ENCODE measurements around the gene WDR48.
A peak's percentile ranks its signal among the peaks of the same experiment; 100 is the strongest.

The WDR48 gene

GRCh38 chr3:39064646-39065045 lies 12.8 kb downstream of the WDR48 start:
- peak; percentile 30 for DNase-seq (ENCODE audit: low spot score)

GRCh38 chr3:39065197-39065596 lies 13.4 kb downstream of the WDR48 start:
- DNase-seq (ENCODE audit: low spot score) = peak; percentile 68

- no peak for DNase-seq (ENCODE audit: low spot score)
These were observed 15.5 kb downstream of the WDR48 start for GRCh38 chr3:39067286-39067685.

GRCh38 chr3:39068556-39068955 lies 16.7 kb downstream of the WDR48 start:
- DNase-seq (ENCODE audit: low spot score) = no peak

- DNase-seq (ENCODE audit: low spot score) = no peak
These were observed 24.1 kb downstream of the WDR48 start for GRCh38 chr3:39075910-39076309.

GRCh38 chr3:39079530-39079929 lies 27.7 kb downstream of the WDR48 start:
- DNase-seq (ENCODE audit: low spot score) = no peak

GRCh38 chr3:39080026-39080425 lies 28.2 kb downstream of the WDR48 start:
- no peak for DNase-seq (ENCODE audit: low spot score)

- DNase-seq (ENCODE audit: low spot score) = no peak
These were observed 31.0 kb downstream of the WDR48 start for GRCh38 chr3:39082666-39083313.

- no peak for DNase-seq (ENCODE audit: low spot score)
These were observed 34.3 kb downstream of the WDR48 start for GRCh38 chr3:39086144-39086543.

GRCh38 chr3:39088456-39088855 lies 36.6 kb downstream of the WDR48 start:
- no peak for DNase-seq (ENCODE audit: low spot score)

- DNase-seq (ENCODE audit: low spot score) = no peak
These were observed 37.1 kb downstream of the WDR48 start for GRCh38 chr3:39088889-39089288.

GRCh38 chr3:39090922-39091321 lies 39.1 kb downstream of the WDR48 start:
- DNase-seq (ENCODE audit: low spot score) = no peak

GRCh38 chr3:39094851-39095677 lies 43.2 kb downstream of the WDR48 start:
- no peak for DNase-seq (ENCODE audit: low spot score)

GRCh38 chr3:39095778-39096177 lies 44.0 kb downstream of the WDR48 start:
- DNase-seq (ENCODE audit: low spot score) = no peak

- peak; percentile 45 for DNase-seq (ENCODE audit: low spot score)
These were observed 45.0 kb downstream of the WDR48 start for GRCh38 chr3:39096775-39097174.

- DNase-seq (ENCODE audit: low spot score) = no peak
These were observed 46.1 kb downstream of the WDR48 start for GRCh38 chr3:39097716-39098472.

- no peak for DNase-seq (ENCODE audit: low spot score)
These were observed 46.7 kb downstream of the WDR48 start for GRCh38 chr3:39098473-39099000.

GRCh38 chr3:39099242-39099641 lies 47.4 kb downstream of the WDR48 start:
- no peak for DNase-seq (ENCODE audit: low spot score)

GRCh38 chr3:39099738-39100499 lies 48.1 kb downstream of the WDR48 start:
- no peak for DNase-seq (ENCODE audit: low spot score)

GRCh38 chr3:39100500-39100886 lies 48.7 kb downstream of the WDR48 start:
- DNase-seq (ENCODE audit: low spot score) = no peak

- peak; percentile 76 for DNase-seq (ENCODE audit: low spot score)
These were observed 49.3 kb downstream of the WDR48 start for GRCh38 chr3:39101022-39101689.
